ENCODE data around the gene CD3G. TPM values are rescaled to one million over a fixed set of nuclear protein-coding genes. Genes with fewer than 3 reads are reported as not detected.

The CD3G gene
- total and polyA plus RNA-seq, 9 of the 15 experiments (the other 6 are each of a cell fraction or from before 2014, with no cell fraction given), result 0.30 to 1.7 (median 0.47) TPM

DNA sequence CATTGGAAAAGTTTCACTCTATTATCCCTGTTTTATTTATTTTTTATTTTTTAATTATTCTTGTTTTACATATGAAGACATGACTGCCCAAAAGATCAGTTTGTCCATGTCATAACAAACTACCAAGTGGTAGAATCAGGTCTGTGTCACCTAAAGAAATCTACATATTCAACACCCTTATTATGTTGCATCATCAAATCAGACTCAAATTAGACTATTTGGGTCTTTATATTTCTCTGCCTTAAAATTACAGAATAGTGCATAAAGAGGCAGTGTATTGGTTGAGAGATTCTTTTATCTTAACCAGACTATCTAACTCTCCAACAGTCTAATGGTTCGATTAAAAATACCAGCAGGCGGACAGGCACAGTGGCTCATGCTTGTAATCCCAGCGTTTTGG is 38.8 kb downstream of the CD3G start:
- no peaks in the 10 kb centered on the region for H3K9me1 ChIP-seq (ENCODE audit: control insufficient read depth, insufficient read depth, low read length)
- H4K20me1 ChIP-seq (replicated peaks; ENCODE audit: control insufficient read depth, insufficient read depth, low read length), result no peaks in the 10 kb centered on the region
- no peak overlapping the region for H3K4me2 ChIP-seq (ENCODE audit: insufficient read depth, low read length)
- no peak for FAIRE-seq
- H3K79me2 ChIP-seq (ENCODE audit: control insufficient read depth, insufficient read depth, low read length), result no peaks in the 10 kb centered on the region
- CTCF ChIA-PET (ENCODE audit: low intra/inter-chr PET ratio), result no interaction called here
- POLR2A ChIA-PET, result interaction anchor here (0.8 to 2.9 kb wide), 2 partner anchors 15 to 18 kb away, joined by 4 to 10 read pairs; no protein-coding TSS in a partner anchor
- peaks cover 95% of the 10 kb centered on the region for H3K36me3 ChIP-seq (ENCODE audit: control insufficient read depth, insufficient read depth, low read length)
- 80% methylated on average over 3 of the region's 3 CpGs for WGBS (ENCODE audit: insufficient coverage, low coverage, missing lambda C conversion rate)
- no peak for ATAC-seq
- no peak overlapping the region for H3K9ac ChIP-seq (ENCODE audit: insufficient read depth in 1 of 2, low read depth in 2 of 2, low read length in 2 of 2)
- BruUV-seq (replicated peaks), result no TSS peak
- TF ChIP-seq CEBPG (CRISPR knock-in tag; IDR thresholded peaks at IDR 0.05) (no peak), CEBPG (tag; conservative IDR thresholded peaks at IDR 0.05 in 1 of 2, IDR thresholded peaks at IDR 0.05 in 1 of 2) (peak; percentile 42 to 52; a peak in 3 of 4 replicates), TCF7L2 (IDR thresholded peaks at IDR 0.05; ENCODE audit: low read depth, low read length) (no peak), HDAC1 (IDR thresholded peaks at IDR 0.05) (no peak), ZNF143 (CRISPR knock-in tag; IDR thresholded peaks at IDR 0.05) (no peak), BDP1 (IDR thresholded peaks at IDR 0.05; ENCODE audit: insufficient read depth, insufficient read length) (no peak), CBX3 (IDR thresholded peaks at IDR 0.05; ENCODE audit: borderline replicate concordance in 1 of 2, low read length in 2 of 2) (no peak), POU5F1 (IDR thresholded peaks at IDR 0.05; ENCODE audit: borderline replicate concordance, low read depth, low read length, partially characterized antibody) (no peak), NR3C1 (CRISPR knock-in tag; IDR thresholded peaks at IDR 0.05) (no peak), HNRNPLL (IDR thresholded peaks at IDR 0.05; ENCODE audit: low read depth, low read length, poor library complexity, severe bottlenecking) (no peak), NEUROD1 (IDR thresholded peaks at IDR 0.05; ENCODE audit: borderline replicate concordance, low read depth, low read length, partially characterized antibody) (no peak), C11orf30 (IDR thresholded peaks at IDR 0.05; ENCODE audit: low read depth) (no peak), ZNF12 (CRISPR knock-in tag; IDR thresholded peaks at IDR 0.05) (no peak)
- TF ChIP-seq, protein P1, sequence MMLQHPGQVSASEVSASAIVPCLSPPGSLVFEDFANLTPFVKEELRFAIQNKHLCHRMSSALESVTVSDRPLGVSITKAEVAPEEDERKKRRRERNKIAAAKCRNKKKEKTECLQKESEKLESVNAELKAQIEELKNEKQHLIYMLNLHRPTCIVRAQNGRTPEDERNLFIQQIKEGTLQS (IDR thresholded peaks at IDR 0.05), result peak; percentile 79
- TF ChIP-seq, protein P1 (CRISPR knock-in tag; conservative IDR thresholded peaks at IDR 0.05), result no peak
- TF ChIP-seq, protein P2, sequence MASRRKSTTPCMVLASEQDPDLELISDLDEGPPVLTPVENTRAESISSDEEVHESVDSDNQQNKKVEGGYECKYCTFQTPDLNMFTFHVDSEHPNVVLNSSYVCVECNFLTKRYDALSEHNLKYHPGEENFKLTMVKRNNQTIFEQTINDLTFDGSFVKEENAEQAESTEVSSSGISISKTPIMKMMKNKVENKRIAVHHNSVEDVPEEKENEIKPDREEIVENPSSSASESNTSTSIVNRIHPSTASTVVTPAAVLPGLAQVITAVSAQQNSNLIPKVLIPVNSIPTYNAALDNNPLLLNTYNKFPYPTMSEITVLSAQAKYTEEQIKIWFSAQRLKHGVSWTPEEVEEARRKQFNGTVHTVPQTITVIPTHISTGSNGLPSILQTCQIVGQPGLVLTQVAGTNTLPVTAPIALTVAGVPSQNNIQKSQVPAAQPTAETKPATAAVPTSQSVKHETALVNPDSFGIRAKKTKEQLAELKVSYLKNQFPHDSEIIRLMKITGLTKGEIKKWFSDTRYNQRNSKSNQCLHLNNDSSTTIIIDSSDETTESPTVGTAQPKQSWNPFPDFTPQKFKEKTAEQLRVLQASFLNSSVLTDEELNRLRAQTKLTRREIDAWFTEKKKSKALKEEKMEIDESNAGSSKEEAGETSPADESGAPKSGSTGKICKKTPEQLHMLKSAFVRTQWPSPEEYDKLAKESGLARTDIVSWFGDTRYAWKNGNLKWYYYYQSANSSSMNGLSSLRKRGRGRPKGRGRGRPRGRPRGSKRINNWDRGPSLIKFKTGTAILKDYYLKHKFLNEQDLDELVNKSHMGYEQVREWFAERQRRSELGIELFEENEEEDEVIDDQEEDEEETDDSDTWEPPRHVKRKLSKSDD (conservative IDR thresholded peaks at IDR 0.05; ENCODE audit: low read length), result no peak
- H3K27me3 ChIP-seq (ENCODE audit: control insufficient read depth in 2 of 2, insufficient read depth in 2 of 2, low read length in 2 of 2), result no peaks in the 10 kb centered on the region
- DNase-seq (ENCODE audit: extremely low read depth in 1 of 4, low spot score in 3 of 4), result no peak
- H2AFZ ChIP-seq (ENCODE audit: low read depth, low read length), result no peak overlapping the region
- in situ Hi-C loops (cut with MboI), result no loop called here
- no peak overlapping the region for H3K4me3 ChIP-seq
- no peaks in the 10 kb centered on the region for H3K4me1 ChIP-seq (replicated peaks in 1 of 2; ENCODE audit: control insufficient read depth in 2 of 2, insufficient read depth in 2 of 2, low read length in 2 of 2)
- intact Hi-C loops (cut with micrococcal nuclease), result loop anchor here (5.0 kb wide), 1 partner anchor 104 kb away; no protein-coding TSS in a partner anchor
- H3K27ac ChIP-seq (ENCODE audit: extremely low read depth, low read depth, low read length), result no peak overlapping the region
- H3K9me3 ChIP-seq (replicated peaks; ENCODE audit: control insufficient read depth, insufficient read depth, low read depth, low read length), result no peaks in the 10 kb centered on the region
